Activated CD4-positive, alpha-beta T cell treated with anti-CD3 and anti-CD28 coated beads, Interleukin-2, amount 10 ng/mL, durations not matched to agents 7 days and 5 days (primary cell): ENCODE measurements around the gene ELN. TPM values are rescaled to one million over a fixed set of nuclear protein-coding genes. Genes with fewer than 3 reads are reported as not detected.

Experiments
- CTCF ChIA-PET: fragments of 350-600 bp; sonication (Branson Sonifier 250); formaldehyde crosslinking; loops from one replicate; lab custom pipeline; 2021; ENCODE audit warnings: antibody characterized with exemption; lab: Charles Lee
- POLR2A ChIA-PET: fragments of 350-600 bp; sonication (Branson Sonifier 250); formaldehyde crosslinking; loops from one replicate; lab custom pipeline; 2021; ENCODE audit warnings: antibody characterized with exemption; lab: Charles Lee
- DNase-seq: peaks from one replicate; pipeline ENCODE4 v3.0.0-alpha.2; 2020
- H3K27ac Mint-ChIP-seq: one replicate; pipeline ENCODE4 v1.8.0; 2021; ENCODE audit warnings: mild to moderate bottlenecking, moderate library complexity, mixed read lengths
- H3K27me3 Mint-ChIP-seq: one replicate; pipeline ENCODE4 v1.8.0; 2021; ENCODE audit warnings: mixed read lengths
- H3K36me3 Mint-ChIP-seq: one replicate; pipeline ENCODE4 v1.8.0; 2021; ENCODE audit warnings: low read depth, mixed read lengths
- H3K4me1 Mint-ChIP-seq: one replicate; pipeline ENCODE4 v1.8.0; 2021; ENCODE audit warnings: mixed read lengths
- H3K4me3 Mint-ChIP-seq: one replicate; pipeline ENCODE4 v1.8.0; 2021; ENCODE audit warnings: mild to moderate bottlenecking, moderate library complexity, mixed read lengths
- H3K9me3 Mint-ChIP-seq: one replicate; pipeline ENCODE4 v1.8.0; 2021; ENCODE audit warnings: mixed read lengths
- total RNA-seq, 2 experiments: library from RNA; stranded (reverse); gene quantifications; one replicate each; pipeline ENCODE4 v1.2.3, GENCODE V29; 2021

Gene ELN
- total RNA-seq, 2 experiments from 2014 or later: not detected

DNA sequence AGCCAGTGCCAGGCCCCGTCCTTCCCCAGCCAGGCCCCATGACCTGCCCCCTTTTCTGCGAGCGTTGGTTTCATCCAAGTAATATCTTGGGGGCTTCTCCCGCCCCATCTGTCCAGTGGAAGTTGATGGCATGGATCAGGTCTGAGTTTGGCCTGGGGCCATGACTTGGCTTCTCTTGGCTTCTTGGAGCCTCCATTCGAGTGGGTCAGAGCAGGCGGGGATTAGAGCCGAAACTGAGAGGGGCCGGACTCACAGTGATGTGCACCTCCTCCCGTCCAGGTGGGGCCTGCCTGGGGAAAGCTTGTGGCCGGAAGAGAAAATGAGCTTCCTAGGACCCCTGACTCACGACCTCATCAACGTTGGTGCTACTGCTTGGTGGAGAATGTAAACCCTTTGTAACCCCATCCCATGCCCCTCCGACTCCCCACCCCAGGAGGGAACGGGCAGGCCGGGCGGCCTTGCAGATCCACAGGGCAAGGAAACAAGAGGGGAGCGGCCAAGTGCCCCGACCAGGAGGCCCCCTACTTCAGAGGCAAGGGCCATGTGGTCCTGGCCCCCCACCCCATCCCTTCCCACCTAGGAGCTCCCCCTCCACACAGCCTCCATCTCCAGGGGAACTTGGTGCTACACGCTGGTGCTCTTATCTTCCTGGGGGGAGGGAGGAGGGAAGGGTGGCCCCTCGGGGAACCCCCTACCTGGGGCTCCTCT lies 40.6 kb downstream of the ELN start:
- no peak for DNase-seq
- Mint-ChIP-seq H3K9me3 (no peaks in the 10 kb centered on the region), H3K4me1 (no peaks in the 10 kb centered on the region), H3K27ac (no peak overlapping the region), H3K36me3 (no peaks in the 10 kb centered on the region), H3K27me3 (no peaks in the 10 kb centered on the region), H3K4me3 (no peak overlapping the region)
- ChIA-PET CTCF (interaction anchor here (0.8 to 2.7 kb wide), 10 partner anchors 9 to 333 kb away, joined by 3 to 18 read pairs (median 4); no protein-coding TSS in a partner anchor), POLR2A (no interaction called here)

DNA sequence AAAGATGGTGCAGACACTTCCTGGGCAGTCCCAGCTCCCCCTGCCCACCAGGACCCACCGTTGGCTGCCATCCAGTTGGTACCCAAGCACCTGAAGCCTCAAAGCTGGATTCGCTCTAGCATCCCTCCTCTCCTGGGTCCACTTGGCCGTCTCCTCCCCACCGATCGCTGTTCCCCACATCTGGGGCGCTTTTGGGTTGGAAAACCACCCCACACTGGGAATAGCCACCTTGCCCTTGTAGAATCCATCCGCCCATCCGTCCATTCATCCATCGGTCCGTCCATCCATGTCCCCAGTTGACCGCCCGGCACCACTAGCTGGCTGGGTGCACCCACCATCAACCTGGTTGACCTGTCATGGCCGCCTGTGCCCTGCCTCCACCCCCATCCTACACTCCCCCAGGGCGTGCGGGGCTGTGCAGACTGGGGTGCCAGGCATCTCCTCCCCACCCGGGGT lies 41.1 kb downstream of the ELN start:
- no peaks in the 10 kb centered on the region for H3K27me3 Mint-ChIP-seq
- H3K27ac Mint-ChIP-seq: no peak overlapping the region
- POLR2A ChIA-PET: no interaction called here
- DNase-seq: no peak
- H3K36me3 Mint-ChIP-seq: no peaks in the 10 kb centered on the region
- no peak overlapping the region for H3K4me3 Mint-ChIP-seq
- CTCF ChIA-PET: interaction anchor here (1.0 to 2.7 kb wide), 6 partner anchors 8 to 332 kb away, joined by 3 to 18 read pairs (median 6); no protein-coding TSS in a partner anchor
- H3K9me3 Mint-ChIP-seq: no peaks in the 10 kb centered on the region
- H3K4me1 Mint-ChIP-seq: no peaks in the 10 kb centered on the region

DNA sequence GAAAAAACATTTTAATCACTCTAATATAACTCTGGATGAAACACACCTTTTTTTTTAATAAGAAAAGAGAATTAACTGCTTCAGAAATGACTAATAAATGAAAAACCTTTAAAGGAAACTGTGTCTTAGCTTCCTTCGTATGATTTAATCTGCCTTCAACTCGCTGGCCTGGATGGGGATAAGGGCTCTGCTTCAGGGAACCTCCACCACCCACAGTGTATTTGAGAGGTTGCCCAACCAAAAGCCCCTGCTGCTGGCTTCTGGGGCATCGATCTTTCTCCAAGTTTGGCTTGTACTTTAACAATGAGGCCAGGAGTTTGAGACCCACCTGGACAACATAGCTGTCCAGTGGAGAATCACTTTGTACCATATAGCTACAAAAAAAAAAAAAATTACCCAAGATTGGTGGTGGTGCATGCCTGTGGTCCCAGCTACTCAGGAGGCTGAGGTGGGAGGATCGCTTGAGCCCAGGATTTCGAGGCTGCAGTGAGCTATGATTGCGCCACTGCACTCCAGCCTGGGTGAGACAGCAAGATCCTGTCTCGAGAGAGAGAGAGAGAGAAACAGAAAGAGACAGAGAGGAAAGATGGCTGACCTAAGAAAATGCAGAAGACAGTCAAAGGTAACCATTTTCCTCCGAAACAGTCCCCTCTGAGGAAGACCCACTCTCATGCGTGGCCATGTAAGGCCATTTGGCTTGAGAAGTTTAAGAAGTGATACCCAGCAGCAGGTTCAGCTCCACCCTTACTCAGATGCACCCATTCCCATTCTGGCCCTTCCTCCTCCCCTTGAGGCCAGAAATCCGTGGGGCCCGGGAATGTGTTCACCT lies 42.0 kb downstream of the ELN start:
- POLR2A ChIA-PET: no interaction called here
- no peak overlapping the region for H3K27ac Mint-ChIP-seq
- no peaks in the 10 kb centered on the region for H3K9me3 Mint-ChIP-seq
- H3K27me3 Mint-ChIP-seq: peaks cover 4% of the 10 kb centered on the region
- CTCF ChIA-PET: interaction anchor here (0.6 to 2.7 kb wide), 7 partner anchors 10 to 331 kb away, joined by 3 to 18 read pairs (median 4); no protein-coding TSS in a partner anchor
- H3K4me3 Mint-ChIP-seq: no peak overlapping the region
- H3K36me3 Mint-ChIP-seq: no peaks in the 10 kb centered on the region
- DNase-seq: no peak
- no peaks in the 10 kb centered on the region for H3K4me1 Mint-ChIP-seq

DNA sequence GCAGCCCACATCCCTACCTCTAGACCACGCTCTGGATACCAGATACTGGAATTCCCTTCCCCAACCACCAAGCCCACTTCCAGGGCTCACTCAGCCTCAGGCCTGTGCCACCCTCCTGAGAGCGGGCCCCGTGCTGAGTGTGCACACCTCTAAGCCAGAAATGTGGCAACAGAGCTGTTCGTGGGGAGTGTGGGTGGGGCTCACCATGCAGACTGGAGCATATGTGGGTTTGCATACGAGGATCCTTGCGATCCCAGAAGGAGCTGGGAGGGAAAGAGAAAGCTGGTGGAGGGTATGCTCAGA lies 42.6 kb downstream of the ELN start:
- Mint-ChIP-seq H3K27me3 (peaks cover 4% of the 10 kb centered on the region), H3K4me3 (no peak overlapping the region), H3K36me3 (no peaks in the 10 kb centered on the region), H3K9me3 (no peaks in the 10 kb centered on the region), H3K27ac (no peak overlapping the region), H3K4me1 (no peaks in the 10 kb centered on the region)
- ChIA-PET CTCF (interaction anchor here (0.6 to 1.9 kb wide), 5 partner anchors 10 to 330 kb away, joined by 3 to 5 read pairs (median 4); no protein-coding TSS in a partner anchor), POLR2A (no interaction called here)
- no peak for DNase-seq

DNA sequence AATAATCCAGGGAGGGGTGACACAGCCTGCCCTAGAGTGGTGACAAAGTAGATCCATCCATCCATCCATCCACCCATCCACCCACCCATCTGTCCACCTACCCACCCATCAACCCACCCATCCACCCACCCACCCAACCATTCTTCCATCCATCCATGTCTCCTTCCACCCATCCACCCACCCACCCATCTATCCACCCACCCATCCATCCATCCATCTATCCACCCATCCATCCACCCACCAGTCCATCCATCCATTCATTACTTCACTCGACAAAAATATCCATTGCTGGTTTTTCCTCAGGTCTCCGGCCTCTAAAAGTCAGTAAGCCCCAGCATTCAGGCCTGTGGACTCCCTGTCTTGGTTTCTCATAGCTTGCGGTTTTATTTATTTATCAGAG lies 43.1 kb downstream of the ELN start:
- Mint-ChIP-seq H3K9me3 (no peaks in the 10 kb centered on the region), H3K27ac (peak overlapping the region; percentile 38), H3K4me1 (no peaks in the 10 kb centered on the region), H3K4me3 (no peak overlapping the region), H3K36me3 (no peaks in the 10 kb centered on the region), H3K27me3 (peaks cover 4% of the 10 kb centered on the region)
- ChIA-PET POLR2A (no interaction called here), CTCF (interaction anchor here (1.6 to 1.9 kb wide), 3 partner anchors 9 to 330 kb away, joined by 4 to 5 read pairs (median 4); no protein-coding TSS in a partner anchor)
- DNase-seq: no peak

DNA sequence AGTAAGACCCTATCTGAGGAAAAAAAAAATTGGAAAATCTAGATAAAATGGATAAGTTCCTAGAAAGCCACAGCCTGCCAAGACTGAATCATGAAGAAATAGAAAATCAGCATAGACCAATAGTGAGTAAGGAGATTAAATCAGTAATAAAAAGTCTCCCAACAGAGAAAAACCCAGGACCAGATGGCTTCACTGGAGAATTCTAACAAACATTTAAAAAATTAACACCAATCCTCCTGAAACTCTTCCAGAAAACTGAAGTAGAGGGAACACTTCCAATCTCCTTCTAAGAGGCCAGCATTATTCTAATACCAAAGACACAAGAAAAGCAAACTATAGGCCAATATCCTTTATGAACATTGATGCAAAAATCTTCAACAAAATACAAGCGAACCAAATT lies 46.8 kb downstream of the ELN start:
- peaks cover 4% of the 10 kb centered on the region for H3K27me3 Mint-ChIP-seq
- H3K4me3 Mint-ChIP-seq: no peak overlapping the region
- H3K9me3 Mint-ChIP-seq: no peaks in the 10 kb centered on the region
- H3K4me1 Mint-ChIP-seq: no peaks in the 10 kb centered on the region
- ChIA-PET POLR2A (no interaction called here), CTCF (no interaction called here)
- no peaks in the 10 kb centered on the region for H3K36me3 Mint-ChIP-seq
- no peak for DNase-seq
- H3K27ac Mint-ChIP-seq: no peak overlapping the region

DNA sequence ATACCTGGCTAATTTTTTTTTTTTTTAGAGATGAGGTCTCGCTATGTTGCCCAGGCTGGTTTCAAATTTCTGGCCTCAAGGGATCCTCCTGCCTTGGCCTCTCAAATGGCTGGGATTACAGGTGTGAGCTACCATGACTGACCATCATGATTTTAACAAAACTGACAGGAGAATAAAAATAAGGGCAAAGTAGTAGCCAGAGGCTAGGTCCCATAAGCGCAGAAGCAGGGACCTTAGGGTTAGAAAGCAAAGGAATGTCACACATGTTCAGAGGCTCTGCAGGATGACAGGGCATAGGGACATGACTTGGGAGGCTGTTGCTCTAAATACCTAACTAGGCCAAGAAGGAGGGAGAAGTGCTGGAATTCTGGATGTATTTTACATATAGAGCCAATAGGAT lies 50.5 kb downstream of the ELN start:
- no peak overlapping the region for H3K4me3 Mint-ChIP-seq
- ChIA-PET CTCF (interaction anchor here (0.7 to 2.1 kb wide), 2 partner anchors 10 to 13 kb away, joined by 4 to 13 read pairs; no protein-coding TSS in a partner anchor), POLR2A (no interaction called here)
- H3K9me3 Mint-ChIP-seq: no peaks in the 10 kb centered on the region
- no peak overlapping the region for H3K27ac Mint-ChIP-seq
- peaks cover 6% of the 10 kb centered on the region for H3K4me1 Mint-ChIP-seq
- DNase-seq: no peak
- H3K36me3 Mint-ChIP-seq: no peaks in the 10 kb centered on the region
- peaks cover 4% of the 10 kb centered on the region for H3K27me3 Mint-ChIP-seq

DNA sequence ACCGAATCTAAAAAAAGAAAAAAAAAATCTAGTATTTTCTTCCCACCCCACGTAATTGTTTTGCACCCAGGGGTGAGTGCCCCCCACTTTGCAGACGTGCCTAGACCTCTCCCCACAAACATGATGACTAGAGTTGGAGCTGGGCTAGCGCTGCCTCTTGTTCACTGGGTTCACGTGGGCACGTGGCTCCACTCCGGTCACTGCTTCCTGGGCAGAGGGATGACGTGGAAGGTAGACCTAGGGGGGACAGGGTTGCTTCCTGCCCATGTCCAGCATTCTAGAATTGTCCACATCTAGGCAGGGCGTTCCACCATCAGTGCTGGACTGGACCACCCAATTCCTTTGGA lies 54.8 kb downstream of the ELN start:
- ChIA-PET POLR2A (no interaction called here), CTCF (interaction anchor here (1.1 to 1.5 kb wide), 3 partner anchors 15 to 95 kb away, joined by 3 to 4 read pairs (median 3); no protein-coding TSS in a partner anchor)
- Mint-ChIP-seq H3K4me1 (peaks cover 11% of the 10 kb centered on the region), H3K9me3 (no peaks in the 10 kb centered on the region), H3K27me3 (no peaks in the 10 kb centered on the region), H3K36me3 (peaks cover under 1% of the 10 kb centered on the region), H3K27ac (no peak overlapping the region), H3K4me3 (no peak overlapping the region)
- no peak for DNase-seq

DNA sequence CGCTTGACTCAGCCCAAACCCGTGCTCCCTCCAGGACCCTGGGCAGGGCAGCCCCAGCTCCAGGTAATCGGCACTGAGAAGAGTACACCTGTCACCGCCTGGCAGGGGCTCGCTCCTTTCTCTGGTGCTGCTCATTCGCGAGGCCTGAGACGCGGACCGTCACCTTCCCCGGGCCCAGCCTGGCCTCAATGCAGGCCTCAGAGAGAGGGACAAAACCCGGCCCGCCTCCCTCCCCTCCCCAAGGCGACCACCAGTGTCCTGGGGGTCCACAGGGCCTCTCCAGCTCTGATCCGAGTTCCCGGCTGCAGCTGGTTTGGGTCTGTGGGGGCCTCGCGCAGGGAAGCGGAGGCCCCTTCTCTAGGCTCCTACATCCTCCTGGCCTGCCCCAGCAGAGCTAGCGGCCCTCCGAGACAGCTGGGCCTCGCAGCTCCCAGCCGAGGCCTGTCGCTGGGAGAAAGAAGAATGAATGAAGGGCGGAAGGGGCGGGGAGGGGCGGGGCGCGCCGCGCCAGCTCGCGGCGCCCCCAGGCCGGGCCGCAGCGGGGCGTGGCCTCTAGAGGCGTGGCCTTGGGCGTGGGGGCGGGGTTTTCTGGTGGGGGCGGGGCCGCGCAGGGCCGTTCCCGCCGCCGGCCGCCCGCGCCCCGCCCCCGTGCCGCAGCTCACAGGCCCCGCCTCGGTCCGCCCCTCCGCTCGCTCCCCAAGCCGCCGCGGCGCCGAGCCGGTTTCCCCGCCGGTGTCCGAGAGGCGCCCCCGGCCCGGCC lies 55.3 kb downstream of the ELN start, which contains the start of gene LIMK1:
Gene LIMK1, plus strand, starts transcription at position 688 of the 760 bp plus-strand sequence. CDS start 187 bp downstream, outside the sequence.
- Mint-ChIP-seq H3K4me1 (peaks cover 11% of the 10 kb centered on the region), H3K27ac (peak within 1 kb of the TSS; percentile 83), H3K9me3 (no peaks in the 10 kb centered on the region), H3K27me3 (no peaks in the 10 kb centered on the region), H3K4me3 (peak within 1 kb of the TSS; percentile 79), H3K36me3 (peaks cover 6% of the 10 kb centered on the region)
- CTCF ChIA-PET: interaction anchor here (0.6 to 1.5 kb wide), 4 partner anchors 15 to 95 kb away, joined by 3 to 4 read pairs (median 3); no protein-coding TSS in a partner anchor
- DNase-seq: peak; percentile 78
- POLR2A ChIA-PET: interaction anchor here (0.9 kb wide), 1 partner anchor 11 kb away, joined by 3 read pairs; no protein-coding TSS in a partner anchor

DNA sequence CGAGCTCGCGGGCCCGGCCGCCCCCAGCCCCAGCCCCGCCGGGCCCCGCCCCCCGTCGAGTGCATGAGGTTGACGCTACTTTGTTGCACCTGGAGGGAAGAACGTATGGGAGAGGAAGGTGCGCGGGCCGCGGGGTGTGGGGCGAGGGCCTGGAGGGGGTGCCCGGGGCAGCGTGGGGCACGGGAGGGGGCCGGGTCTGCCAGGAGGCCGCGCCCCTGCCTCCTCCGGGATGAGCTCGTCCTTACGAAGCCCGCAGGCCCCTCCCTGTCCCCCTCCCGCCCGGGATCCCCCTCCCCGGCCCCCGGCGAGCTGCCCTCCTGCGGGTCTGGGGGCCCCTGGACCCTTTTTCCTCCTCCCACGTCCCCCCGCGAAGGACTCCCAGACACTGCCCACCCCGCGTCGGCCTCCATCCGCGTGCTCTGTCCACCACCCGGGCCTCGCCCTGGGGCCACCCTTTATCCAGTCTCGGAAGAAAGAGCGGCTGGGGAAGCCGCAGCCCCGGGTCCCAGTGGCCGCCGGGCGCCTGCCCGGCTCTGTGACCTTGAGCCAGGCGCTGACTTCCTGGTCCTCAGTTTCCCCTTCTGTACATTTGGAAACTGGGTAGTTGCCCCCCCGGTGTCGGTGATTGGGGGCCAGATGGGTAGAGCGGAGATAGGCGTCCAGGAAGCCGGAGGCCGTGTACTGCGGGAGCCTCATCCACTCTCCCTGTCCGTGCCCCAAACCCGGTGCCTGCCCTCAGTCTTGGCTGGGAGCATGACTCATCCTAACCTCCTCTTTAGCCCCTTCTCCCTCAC lies 56.2 kb downstream of the ELN start:
- POLR2A ChIA-PET: interaction anchor here (0.9 kb wide), 1 partner anchor 10 kb away, joined by 3 read pairs; no protein-coding TSS in a partner anchor

DNA sequence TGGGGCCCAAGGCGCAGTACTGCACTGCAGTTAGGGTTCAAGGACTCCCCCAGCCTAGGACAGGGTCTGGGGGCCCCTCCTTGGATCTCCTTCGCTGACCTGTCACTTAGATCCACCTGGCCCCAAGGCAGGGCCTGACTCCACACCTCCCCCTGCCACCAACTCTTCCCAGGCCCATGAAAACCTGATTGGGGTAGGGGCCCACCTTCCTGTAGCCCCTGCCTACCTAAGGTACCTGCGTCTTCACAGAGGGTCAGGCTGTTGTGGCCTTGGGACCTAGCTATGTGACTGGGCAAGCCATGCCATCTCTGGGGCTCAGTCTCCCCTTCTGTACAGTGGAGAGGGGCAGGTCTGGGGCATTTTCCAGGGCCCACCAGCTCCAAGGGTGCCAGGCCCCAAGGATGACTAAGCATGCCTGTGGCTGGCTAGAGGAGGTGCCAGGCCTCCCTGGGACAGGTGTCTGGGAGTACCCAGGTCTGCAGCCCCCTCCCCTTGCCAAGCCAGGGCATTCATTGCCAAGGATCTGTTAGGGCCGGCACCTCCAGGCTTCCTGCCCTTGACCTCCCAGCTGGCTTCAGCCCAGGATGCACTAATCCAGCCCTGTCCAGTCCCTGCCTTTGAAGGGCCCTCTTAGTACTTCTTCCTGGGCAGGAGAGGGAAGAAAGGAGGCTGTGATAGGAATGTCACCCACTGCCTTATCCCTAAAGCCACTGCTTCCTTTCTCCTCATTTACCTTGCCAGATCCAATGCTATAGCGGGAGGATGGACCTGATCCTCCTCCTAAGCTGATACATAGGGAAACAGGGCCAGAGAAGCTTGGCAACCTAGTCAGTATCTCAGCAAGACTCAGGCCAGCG lies 57.0 kb downstream of the ELN start:
- Mint-ChIP-seq H3K4me3 (peak overlapping the region; percentile 79), H3K4me1 (peaks cover 11% of the 10 kb centered on the region), H3K27me3 (no peaks in the 10 kb centered on the region), H3K9me3 (no peaks in the 10 kb centered on the region), H3K27ac (peak overlapping the region; percentile 83), H3K36me3 (peaks cover 9% of the 10 kb centered on the region)
- ChIA-PET POLR2A (no interaction called here), CTCF (no interaction called here)
- DNase-seq: no peak

More for the DNA sequence above, 56.2 kb downstream of the ELN start:
- DNase-seq: peak; percentile 70
- Mint-ChIP-seq H3K36me3 (peaks cover 6% of the 10 kb centered on the region), H3K9me3 (no peaks in the 10 kb centered on the region), H3K4me3 (peak overlapping the region; percentile 79), H3K27me3 (no peaks in the 10 kb centered on the region), H3K4me1 (peaks cover 11% of the 10 kb centered on the region), H3K27ac (peak overlapping the region; percentile 83)
- CTCF ChIA-PET: no interaction called here
